ENCODE data around the gene SAMM50.

SAMM50 gene

GRCh38 chr22:43955040-43955882, at the start of gene SAMM50:
SAMM50 (plus strand) TSS chr22:43955442; CDS start chr22:43955578, 136 bp downstream.
- DNase-seq = peak; percentile 93

GRCh38 chr22:43905681-43906080, 49.6 kb upstream of the SAMM50 start:
- DNase-seq = no peak

GRCh38 chr22:43909708-43910107, 45.5 kb upstream of the SAMM50 start:
- no peak for DNase-seq

DNA sequence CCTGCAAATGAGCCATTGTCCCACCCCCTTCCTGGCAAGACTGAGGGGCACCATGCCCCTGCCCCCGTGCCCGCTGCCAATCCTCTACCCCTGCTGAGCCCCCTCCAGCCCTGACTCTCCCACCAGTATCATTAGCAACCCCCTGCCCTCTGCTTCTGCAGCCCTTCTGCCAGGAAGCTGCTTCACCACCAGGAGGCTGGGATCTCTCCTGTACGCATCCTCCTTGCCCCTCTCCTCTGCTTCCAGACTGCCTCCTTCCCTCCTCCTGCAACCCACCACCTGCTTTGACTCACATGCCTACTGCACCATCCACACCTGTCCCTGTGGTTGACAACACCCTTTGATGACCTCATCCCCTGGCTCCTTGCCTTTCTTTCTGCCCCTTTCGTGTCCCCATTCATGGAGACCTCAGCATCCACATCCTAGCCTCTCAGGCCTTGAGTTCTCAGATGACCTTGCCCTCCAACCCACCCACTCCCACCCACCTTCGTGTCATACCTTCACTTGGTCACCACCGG, 45.0 kb upstream of the SAMM50 start:
- no peak for DNase-seq

DNA sequence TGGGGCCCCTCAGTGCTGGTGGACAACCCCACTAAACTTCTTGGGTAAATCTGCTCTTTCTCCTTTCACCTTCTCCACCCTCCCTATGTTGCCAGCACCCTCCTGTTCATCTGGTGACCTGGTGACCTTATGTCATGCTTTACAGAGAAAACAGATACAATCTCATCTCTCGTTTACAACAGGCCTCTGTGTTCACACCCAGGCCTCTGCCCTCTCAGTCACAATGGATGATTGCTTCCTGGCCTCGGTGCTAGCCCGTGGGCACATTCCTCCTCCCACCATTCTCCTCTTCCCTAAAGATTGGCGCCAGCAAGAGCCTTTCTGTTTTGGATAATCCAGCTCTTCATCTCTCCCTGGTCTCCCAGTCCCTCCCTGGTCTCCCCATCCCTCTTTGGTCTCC, 43.9 kb upstream of the SAMM50 start:
- DNase-seq = no peak

- DNase-seq = no peak
These were observed 37.7 kb upstream of the SAMM50 start for GRCh38 chr22:43917521-43917920.

DNA sequence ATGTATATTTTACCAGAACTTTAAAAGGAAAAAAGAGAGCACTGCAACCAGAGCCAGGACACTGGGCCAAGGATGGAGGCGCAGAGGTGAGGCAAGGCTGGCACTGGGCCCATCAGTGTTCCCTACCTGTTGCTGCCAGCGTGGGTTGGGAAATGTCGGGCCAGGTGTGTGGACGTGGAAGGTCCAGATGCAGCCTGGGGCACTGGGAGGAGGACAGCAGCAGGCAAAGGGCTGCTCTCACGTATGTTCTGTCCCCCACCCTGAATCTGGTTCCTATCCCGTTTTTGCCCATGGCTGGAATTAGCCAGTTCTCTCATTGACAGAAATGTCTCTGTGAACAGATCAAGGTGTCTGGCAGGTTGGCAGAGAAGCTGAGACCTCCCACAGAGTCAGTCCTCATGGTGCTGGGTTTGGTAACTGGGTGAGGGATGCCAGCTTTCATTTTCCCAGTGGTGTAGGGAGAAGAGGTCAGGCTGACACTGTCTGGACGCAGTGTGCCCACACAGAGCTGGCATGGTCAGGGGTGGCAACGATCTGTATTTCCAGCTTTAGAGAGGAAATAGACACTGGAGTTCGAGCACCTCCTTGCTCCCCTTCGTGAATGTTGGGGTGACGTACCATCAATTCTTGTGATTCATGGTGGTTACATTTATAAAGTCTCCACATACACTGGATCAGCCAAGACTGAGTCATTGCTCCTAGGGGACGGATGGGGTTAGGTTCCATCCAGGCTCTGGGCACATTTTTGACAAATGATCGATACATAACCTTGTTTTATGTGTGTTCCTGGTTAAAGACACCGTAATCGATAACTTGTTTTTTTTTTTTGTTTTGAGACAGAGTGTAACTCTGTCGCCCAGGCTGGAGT, 35.9 kb upstream of the SAMM50 start:
- no peak for DNase-seq

GRCh38 chr22:43921370-43921769, 33.9 kb upstream of the SAMM50 start:
- no peak for DNase-seq

DNA sequence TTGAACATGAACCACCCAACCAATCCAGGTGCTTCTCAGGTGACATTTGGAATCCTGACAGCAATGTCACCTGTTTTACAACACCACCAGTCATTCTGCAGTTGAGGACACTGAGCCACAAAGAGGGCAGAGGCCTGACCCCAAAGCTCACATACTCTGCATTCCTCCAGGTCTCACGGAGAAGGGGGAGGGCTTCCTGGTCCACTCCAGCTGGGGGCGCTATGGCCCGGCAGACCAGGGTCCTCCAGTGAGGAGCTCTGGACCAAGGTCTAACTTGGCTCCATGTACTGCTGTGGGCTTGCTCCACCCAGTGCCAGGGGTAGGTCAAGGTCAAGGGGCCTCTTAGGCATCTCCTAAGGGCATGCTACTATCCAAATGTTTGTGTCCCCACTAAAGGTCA, 33.1 kb upstream of the SAMM50 start:
- DNase-seq = no peak

DNA sequence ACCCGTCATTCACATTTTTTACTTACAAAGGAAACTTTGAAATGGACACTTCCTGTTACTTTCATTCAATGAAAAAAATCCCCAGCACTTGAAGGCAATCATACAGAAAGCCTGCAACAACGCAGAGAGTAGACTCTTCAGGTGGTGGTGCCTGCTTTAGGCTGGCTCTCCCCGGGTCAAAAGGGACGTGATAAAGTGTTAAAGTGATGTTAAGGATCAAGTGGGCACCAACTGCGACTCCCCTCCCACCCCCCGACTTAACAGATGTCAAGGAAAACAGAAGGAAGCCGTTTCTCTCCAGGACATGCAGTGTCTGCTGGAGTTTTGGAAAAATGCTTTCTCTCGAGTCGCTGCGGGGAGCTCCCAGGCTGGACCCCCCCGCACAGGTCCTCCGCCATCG, 32.1 kb upstream of the SAMM50 start:
- DNase-seq = no peak

- DNase-seq = peak; percentile 88
These were observed 31.4 kb upstream of the SAMM50 start, which contains the start of gene PNPLA3 for GRCh38 chr22:43923631-43924464. PNPLA3 (plus strand) TSS chr22:43923805; CDS start chr22:43923912, 107 bp downstream.

- DNase-seq = no peak
These were observed 30.4 kb upstream of the SAMM50 start for GRCh38 chr22:43924877-43925276.

DNA sequence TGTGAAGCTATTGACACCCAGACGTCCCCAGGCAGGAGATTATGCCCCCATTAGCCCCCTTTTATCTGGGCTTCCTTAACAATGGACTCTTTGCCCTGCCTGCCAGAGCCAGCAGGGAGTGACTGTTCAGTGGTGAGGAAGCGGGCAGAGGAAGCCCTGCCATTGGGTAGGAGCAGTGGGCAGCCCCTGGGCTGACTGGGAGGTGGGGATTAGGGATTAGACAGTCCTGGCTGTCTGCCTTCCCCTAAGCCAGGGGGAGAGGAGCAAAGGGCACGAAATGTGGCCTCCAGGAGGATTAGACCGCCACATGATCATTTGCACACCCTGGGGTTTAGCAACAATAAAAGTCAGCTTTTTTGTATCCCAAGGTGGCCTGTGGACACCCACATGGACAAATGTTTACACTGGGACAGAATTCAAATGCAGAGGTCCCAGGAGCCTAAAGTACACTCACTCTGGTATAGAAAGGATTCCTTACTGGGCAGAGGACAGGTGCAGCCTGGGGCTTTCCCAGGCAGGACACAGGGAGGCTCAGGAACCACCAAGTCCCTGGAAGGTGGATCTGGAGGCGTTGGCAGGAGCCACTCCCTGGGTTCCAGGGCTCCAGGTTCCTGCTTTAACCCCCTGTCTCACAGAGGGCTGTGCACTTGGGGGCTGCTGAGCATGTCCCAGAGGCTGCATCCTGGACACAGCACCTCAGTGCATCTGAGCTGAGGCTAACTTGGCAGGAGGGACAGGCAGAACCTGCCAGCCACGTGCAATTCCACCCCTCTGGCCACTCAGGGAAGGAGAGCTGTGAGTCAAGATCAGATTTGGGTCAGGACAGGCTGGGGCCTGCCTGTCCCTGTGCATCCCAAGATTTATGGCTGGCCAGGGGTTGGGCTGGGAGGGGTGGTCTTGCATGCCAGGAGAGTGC, 29.6 kb upstream of the SAMM50 start:
- no peak for DNase-seq

DNA sequence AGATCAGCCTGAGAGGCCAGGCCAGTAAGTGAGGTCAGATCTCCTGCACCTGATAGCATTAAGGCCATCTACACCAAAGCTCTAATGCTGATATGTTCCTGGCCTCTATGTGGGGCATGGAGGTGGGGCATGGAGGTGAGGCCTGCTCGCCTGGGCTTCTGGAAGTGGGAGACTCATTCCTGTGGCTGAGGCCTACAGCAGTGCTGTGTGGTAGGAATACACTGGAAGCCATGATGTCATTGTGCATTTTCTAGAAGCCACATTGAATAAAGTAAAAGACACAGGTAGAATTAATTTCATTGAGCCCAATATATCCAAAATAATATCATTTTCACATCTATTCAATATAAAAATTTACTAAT, 28.9 kb upstream of the SAMM50 start:
- DNase-seq = no peak

DNA sequence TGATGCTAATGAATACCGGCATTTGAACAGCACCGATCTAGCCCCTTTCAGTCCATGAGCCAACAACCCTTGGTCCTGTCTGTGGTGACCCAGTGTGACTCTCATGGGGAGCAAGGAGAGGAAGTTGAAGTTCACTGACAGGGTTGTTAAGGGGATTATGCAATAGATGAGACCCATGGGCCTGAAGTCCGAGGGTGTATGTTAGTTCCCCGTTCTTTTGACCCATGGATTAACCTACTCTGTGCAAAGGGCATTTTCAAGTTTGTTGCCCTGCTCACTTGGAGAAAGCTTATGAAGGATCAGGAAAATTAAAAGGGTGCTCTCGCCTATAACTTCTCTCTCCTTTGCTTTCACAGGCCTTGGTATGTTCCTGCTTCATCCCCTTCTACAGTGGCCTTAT, 26.8 kb upstream of the SAMM50 start:
- DNase-seq = no peak

GRCh38 chr22:43928908-43929307, 26.3 kb upstream of the SAMM50 start:
- no peak for DNase-seq

DNA sequence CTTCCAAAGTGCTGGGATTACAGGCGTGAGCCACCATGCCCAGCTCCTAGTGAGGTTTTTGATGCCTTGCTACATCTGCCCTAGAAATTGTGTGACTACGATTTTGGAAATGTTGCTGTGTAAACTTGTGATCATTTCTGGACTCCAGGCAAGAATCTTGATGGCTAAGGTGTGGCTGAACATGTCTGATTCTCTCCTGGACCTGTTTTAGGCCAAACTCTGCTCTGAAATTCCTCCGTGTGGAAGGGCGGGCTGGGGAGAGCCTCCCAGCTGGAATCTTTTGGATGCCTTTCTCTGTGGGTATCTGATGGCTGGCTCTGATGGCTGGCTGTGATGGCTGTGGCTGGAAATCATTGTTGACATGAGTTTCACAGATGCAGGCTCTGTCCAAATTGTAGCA, 23.5 kb upstream of the SAMM50 start:
- DNase-seq = no peak

- DNase-seq = no peak
These were observed 13.8 kb upstream of the SAMM50 start for GRCh38 chr22:43941449-43941848.

DNA sequence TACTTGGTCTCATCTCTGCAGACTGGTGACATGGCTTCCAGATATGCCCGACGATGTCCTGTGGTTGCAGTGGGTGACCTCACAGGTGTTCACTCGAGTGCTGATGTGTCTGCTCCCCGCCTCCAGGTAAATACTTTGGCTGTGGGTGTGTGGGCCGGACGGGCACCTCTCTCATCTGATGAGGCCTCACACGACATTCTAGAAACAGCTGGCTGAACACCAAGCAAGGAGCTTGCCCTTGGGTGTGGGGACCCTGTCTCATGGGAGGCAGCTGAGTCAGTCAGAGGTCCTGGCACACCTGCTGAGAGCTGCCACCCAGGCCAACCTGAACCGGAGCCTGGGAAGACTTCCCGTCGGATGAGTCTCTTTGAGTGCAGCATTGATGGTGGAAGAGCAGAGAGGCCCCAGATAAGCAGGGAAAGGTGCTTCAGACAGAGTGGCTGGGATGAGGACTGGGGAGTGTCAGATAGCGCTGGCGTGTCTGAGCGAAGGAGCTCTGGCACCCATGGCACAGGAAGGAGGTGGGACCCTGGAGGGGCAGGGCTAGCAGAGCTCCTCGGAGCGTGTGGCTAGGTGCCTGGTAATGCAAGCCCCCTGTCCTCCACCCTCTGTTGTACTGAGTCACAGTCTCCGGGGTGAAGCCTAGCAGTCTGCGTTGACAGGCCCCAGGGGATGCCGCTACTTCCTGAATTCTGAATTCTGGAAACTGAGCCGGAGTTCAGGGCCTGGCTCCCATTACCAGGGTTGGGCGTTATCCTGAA, 10.4 kb upstream of the SAMM50 start:
- DNase-seq = no peak

DNA sequence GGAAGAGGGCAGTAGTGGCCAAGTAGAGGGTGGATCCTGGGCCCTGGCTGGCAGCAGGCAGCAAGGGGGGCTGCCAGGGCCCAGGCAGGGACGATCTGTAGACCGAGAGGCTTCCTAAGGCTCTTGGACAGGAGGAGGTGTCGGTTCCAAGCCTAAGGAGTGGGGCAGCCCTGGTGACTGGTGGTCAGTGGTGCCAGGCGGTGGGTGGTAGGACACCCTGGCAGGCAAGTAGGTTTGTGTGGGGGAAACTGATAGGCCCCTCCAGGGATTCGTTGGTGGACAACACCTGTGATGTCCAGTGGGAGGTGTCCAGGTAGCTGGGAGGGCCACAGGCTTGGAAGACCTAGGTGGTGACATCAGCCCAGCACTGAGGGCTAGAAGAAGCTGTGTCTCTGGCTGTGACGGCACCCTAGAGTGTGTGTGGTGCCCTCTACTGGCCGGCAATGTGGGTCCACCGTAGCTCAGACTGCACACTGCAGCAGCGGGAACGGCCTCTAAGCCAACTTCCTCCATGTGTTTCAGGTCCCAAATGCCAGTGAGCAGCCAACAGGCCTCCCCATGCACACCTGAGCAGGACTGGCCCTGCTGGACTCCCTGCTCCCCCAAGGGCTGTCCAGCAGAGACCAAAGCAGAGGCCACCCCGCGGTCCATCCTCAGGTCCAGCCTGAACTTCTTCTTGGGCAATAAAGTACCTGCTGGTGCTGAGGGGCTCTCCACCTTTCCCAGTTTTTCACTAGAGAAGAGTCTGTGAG, 9.4 kb upstream of the SAMM50 start:
- DNase-seq = peak; percentile 73

All from CD4-positive, alpha-beta T cell treated with Interleukin-6 for 4 hours (primary cell).